Embryonic facial prominence (tissue), 1 donor: ENCODE results near the gene TANGO6.

Experiments
- DNase-seq: peaks from one replicate; pipeline ENCODE4 v3.0.0-alpha.2; 2016; ENCODE audit errors: extremely low spot score

The TANGO6 gene

DNA sequence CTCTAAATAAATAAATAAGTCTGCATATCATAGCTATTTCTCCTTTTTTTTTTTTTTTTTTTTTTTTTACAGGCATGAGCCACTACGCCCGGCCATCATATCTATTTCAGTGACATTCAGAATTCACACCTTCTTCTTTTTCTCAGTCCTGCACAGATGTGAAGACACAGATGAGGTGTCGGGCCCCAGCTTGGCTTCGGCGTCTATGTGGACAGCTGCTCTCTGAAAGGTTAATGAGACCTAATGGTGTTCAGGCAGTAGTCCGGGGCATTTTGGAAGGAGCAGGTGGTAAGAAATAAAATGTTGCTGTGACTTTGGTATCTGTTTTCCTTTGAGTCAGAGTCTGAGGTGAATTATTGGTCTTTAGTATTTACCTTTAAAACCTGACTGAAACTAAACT lies 23.6 kb downstream of the TANGO6 start:
- DNase-seq: no peak

DNA sequence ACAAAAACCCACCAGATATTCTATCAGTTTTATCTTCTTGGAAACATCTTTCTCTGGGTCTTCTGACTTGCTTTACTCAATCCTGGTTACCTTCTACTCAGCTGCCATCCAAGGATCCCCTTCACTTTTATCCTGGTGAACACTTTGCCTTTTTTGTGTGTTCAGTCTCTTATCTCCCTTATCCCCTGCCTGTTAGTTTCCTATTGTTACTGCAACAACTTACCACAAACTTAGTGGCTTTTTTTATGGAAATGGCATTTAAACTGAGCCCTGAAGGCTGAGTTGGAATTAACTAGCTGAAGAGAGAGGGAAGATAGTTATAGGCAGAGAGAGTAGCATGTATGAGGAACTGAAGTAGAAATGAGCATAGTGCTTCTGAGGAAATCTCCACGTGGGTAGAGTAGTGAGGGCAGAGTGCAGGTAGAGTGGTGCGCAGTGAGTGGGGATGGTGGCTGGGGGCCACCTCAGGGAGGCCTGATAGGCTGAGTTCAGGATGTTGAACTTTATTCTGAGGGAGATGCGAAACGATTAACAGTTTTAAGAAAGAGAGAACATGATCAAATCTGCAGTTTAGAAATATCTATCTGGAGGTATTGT lies 26.3 kb downstream of the TANGO6 start:
- no peak for DNase-seq

DNA sequence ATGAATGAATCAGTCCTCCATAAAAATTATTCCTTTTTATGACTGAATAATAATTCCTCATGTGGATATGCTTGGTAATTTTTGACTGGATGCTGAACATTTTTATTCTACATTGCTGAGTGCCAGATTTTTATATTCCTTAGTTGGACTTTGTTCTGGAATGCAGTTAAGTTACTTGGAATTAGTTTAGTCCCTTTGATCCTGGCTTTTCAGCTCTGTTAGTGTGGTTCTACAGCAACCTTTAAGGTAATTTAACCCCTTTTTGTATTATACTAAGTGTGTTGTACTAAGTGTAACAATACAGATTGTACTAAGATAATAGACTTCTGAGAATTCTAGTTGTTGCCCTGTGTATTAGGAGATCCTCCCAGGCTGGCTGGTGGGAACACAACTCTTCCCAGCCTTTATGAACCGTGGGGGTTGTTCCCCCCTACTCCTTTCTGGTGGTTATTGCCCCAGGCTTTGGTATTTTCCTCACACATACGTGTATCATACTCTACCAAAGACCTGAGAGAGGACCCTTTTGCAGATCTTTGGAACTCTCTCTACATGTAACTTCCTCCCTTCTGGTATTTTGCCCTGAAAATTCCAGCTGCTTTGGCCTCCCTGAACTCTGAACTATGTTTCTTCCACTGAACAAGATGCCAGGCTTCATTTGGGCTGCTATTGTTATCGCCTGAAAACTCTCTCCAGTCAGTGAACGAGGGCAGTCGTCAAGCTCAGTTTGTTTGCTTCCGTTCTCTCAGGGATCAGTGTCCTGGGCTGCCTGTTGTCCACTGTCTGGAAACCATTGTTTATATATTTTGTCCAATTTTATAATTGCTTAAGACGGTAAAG lies 30.5 kb downstream of the TANGO6 start:
- no peak for DNase-seq

DNA sequence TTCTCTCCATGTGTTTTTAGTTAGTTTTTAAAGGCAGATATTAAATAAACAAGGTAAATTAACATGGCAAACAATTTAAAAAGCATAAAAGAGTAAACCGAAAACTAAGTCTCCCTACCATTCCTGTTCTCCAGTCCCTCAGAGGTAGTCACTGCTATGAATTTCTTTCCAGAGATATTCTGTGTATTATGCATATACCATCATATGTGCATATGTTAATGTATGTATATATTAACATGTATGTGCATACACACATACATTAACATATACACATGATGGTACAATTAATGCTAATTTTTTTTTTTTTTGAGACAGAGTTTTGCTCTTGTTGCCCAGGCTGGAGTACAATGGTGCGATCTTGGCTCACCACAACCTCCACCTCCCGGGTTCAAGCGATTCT lies 32.5 kb downstream of the TANGO6 start:
- no peak for DNase-seq

DNA sequence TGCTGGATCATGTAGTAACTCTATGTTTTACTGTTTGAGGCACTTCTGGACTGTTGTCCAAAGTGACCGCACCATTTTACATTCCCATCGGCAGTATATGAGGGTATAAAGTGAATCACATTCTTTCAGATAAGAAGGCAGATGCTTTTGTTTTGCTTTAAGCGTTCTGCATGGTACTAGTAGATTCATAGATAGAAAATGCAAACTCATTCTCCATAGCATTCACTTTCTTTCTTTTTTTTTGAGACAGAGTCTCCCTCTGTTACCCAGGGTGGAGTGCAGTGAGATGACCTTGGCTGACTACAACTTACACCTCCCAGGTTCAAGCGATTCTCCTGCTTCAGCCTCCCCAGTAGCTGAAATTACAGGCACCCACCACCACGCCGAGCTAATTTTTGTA lies 40.4 kb downstream of the TANGO6 start:
- DNase-seq: no peak

DNA sequence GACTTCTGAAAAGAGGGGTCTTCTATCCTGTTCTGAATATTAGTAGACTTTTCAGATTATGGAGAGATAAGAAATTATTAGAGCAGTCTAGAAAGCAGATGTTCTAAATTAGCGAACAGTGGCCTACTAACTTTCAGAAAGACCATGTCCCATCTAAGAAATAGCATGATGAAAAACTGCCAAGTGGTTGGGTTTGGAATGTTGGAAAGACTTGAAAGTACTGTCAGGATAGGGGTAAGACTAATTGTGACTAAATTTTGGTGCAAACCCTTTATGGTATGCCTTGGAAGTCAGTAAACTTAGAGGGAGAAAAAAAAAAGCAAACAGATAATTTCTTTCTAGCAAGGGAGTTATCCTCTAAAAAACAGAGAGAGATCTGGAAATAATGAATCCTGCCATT lies 41.1 kb downstream of the TANGO6 start:
- DNase-seq: no peak

DNA sequence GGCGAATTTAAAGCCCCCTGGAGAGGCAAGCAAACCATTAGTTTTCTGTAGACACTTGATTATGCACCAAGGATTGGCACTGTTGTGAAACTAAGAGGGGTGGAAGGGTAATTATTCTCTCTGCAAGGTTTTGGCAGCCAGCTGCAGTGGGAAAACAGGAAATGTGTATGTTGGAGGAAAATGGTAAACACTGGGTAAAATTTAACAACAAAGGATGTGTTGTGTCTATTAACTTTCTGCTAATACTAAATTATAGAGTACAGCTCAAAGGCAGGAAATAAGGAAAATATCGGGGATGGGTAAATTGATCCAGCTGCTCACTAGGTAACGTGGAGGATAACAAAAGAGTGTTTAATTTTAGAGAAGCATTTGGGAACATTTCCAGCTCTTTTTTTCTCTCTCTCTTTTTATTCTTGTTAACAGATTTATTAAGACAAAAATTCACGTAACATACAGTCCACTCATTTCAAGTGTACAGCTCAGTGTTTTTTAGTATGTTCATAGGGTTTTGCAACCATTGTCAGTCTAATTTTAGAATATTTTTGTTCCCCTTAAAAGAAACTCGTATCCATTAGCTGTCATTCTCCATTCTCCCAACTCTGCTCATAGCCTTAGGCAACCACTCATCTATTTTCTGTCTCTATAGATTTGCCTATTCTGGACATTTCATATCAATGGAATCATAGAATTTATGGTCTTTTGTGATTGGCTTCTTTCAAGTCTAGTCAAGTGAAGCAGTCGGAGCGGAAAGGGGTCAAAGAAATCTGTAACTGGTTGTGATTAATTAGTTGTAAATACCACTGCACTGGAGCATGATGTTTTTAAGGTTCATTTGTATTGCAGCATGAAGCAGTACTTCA lies 41.8 kb downstream of the TANGO6 start:
- no peak for DNase-seq

DNA sequence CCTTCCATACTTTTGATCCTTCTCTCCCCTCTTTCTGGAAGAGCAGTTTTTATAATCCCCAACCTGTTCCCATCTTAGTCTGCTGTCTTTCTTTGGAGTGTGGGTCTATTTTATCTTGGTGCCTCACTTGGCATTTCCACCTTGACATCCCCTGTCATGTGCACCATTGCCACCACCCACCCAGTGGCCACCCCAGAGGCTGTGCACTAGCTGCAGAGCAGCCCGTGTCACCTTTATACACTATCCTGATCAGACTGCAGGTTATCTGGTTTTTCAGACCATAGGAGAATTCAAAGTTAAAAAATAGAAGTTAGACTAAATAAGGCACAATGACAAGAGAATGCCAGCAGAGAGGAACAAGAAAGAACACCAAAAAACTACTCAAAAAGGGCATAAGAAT lies 43.8 kb downstream of the TANGO6 start:
- DNase-seq: no peak

DNA sequence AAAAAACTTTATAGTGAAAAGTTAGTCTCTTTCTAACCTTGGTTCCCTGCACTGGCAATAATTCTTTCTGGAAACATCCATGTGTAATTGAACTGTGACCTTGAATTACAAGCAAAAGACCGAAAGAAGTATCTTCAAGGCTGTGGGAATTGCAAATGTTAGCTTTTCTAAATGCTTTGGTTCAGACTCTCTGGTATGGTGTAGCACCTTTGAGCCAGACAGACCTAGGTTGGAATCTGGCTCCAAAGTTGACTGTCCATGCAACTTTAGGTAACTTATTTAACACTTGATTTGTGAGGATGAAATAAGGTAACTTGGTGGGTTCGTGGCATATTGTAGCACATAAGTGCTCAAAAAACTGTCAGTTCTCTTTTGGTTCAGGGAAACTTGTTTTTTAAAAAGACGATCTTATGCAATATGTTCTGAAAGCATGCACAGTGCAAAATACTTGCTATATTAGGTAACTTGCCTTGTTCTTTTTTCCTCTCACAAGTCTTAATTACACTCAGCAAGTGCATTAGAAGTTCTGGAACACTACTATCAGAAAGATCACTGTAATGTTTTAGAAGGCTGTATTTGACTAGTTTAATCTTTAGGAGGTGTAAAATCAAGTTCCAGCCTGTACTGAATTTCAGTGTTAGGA lies 46.3 kb downstream of the TANGO6 start:
- no peak for DNase-seq

DNA sequence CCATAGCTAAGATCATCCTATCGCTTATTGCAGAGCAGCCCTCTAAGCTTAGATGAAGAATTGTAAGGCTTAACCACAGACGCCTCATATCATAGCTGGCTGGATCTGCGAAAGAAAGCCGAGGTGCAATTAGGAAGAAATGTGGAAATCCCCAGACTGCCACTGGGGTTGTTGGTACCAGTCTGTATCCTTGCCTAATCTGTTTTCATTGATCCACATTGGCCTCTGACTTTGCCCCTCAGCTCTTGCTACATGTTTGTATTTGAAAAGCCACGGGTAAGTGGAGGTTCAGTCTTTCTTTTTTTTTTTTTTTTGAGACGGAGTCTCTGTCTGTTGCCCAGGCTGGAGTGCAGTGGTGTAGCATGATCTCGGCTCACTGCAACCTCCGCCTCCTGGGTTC lies 48.9 kb downstream of the TANGO6 start:
- no peak for DNase-seq

DNA sequence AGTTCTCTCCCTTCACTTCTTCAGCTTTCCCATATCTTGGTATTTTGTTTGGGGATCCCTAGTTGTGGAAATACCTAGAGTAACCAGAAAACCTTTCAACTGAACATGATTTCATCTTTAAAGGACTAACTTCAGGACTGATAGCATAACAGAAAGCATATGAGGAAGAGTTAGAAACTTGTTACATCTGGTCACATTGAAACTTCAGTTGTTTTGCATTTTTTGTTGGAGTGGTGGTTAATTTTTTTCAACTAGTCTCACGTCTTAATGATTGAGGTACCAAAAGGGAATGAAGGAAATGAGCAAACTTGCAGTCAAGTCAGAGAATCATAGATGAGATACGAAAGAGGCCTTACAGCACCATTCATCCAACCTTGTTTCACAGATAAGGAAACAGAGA lies 49.6 kb downstream of the TANGO6 start:
- DNase-seq: no peak

DNA sequence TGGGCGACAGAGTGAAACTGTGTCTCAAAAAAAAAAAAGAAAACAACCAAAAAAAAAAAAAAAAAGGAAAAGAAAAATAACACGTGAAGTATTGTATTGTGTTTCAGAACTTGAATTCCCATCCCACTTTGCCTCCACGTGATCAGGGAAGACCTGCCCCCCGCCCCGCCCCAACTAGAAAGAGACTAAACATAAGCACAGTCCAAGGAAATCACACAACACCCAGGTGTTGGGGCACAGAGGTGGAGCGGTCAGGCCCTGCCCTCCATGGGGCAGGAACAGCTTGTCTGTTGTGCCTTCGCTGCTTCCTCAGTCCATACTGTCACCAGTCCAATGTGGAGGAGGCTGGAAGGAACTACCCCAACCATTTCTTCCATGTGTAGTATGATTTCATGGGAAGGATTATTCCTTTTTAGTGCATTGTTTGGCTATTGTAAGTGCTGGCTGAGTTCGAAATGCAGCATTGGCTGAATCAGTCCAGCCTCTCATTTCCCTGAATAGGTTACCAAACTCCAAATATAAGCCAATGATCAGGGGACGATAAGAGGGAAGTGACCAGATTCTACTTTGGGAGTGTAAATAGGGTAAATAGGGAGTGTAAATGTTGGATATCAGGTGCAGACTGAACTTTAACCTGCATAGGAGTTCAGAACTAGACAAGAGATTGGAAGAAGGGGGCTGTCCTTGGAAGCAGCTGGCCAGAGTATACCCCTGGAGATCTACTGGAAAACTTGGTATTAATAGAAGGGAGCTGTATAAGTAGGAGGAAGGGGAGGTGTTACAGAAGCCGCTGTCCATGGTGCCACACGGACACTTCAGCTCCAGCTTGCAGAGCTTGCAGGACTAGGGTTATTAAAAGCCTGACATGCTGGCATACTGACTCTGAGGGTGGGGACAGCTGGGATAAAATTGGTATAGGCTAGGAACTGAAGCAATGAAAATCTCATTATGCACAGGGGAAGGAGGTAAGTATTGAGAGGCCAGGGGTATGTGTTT lies 50.7 kb downstream of the TANGO6 start:
- DNase-seq: no peak

DNA sequence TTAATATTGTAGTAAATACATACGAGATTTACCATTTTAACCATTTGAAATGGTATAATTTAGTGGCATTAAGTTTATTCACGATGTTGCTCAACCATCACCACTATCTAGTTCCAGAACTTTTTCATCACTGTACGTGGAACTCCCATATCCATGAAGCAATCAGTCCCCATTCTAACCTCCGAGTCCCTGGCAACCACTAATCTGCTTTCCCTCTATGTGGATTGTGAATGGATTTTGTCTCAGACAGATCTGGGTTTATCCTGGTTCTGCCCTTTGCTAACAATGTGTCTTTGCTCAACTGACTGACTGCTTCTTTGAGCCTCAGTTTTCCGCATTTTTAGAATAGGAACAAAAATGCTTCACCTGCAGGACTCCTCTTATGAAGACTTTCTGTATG lies 51.4 kb downstream of the TANGO6 start:
- no peak for DNase-seq

DNA sequence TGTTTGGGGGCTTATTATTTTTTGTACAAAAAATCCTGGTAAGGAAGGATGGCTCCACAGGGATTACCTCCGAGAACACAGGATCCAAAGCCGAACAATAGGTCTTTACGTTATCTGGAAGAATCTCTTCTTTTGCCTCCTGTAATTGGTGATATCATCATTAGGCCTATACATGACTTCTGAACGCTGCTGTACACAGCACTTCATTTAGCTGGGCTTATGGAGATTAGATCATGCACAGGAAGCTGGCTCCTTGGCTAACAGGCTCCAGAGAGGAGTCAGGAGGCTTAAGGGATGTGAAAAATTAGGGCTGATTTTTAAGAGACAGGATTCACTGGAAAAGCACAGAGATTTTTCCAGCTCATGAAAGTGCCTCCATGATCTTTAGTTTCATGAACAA lies 54.7 kb downstream of the TANGO6 start:
- DNase-seq: no peak

DNA sequence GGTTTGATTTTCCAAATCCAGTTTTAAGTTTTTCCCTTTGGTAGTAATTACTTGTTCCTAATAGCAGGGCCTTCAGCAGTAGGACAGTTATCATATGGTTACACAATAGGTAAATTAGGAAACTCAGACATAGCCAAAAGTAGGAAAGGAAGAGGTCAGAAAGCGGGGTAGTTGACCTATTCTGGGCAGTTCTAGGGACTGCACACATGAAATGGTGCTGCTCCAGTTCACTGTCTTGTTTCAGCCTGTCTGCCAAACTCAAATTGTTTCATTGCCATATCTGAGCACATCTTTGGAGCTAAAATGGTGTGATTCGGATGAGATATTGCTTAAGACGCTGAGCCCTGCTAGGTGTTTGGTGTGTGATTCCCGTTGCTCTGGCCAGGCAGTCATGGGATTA lies 56.7 kb downstream of the TANGO6 start:
- no peak for DNase-seq

DNA sequence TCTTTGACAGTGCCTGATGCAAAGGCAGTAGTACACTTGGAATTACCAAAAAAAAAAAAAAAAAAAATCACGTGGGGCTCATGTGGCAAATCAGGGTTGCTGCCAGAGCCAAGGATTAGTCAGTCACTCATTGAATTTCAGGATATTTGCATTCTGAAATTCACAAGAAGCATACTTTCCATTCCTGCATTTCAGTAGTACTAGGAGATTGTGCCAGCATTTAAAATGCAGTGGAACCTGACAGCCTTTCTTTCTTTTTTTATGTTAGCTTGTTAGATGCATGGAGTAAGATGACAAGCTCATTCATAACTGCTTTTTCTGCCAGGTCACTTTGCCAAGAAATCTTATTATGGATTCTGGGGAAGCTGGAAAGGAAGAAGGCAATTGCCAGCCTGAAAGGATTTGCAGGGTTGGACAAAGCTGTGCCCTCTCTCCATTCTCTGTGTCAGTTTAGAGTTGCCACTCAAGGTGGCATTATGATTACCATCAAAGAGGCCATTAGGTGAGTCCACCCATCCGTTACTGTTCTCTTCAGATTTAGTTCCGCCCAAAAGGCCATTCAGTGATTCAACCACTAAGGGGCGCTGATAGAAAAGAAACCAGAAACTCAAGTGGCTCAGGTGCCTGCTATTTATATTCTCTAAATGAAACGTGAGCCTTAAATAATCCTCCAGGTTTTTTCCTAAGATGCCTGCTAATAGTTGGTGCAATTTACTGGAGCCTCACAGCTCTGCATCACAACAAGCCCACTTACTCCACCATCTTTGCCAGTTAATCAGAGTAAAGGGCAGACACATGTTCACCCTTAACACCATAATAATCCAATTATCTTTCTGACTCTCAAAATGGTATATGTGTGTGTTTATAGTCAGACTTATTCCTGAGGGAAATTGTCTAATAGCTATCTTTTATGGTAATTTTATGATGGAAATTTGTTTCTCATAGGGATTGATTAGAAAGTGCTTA lies 59.0 kb downstream of the TANGO6 start:
- DNase-seq: no peak

DNA sequence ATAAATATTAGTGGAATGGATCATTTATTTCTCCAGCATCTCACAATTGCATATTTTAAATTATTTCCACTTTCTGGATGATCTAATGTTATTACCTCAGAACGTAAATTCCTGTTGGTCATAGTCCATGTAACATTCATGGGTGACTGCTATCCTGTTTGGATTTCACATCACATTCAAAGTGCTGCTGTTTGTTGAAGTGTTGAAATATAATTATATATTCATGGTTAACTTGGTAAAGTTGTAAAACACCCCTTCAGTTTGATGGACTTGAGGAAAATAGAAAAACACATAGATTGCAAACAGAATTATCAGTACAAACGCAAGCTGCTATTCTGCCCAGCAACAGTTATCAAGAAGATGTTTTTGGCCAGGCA lies 59.6 kb downstream of the TANGO6 start:
- no peak for DNase-seq

DNA sequence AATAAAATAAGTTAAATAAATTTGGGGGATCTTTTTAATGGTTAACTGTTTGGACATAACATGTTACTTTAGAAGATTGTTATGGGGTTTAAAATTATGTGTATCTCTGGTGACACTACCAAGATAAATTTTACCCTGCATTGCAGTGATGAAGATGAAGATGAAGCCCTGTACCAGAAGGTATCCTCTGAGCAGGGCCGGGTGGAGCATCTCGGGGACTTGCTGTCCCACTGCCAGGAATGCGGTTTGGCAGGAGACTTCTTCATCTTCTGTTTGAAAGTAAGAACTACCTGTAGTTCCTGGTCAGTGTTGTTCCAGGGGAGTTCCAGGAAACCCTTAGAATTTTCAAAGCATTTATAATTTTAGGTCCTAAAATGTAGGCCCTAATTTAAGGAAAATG lies 64.0 kb downstream of the TANGO6 start:
- DNase-seq: no peak

DNA sequence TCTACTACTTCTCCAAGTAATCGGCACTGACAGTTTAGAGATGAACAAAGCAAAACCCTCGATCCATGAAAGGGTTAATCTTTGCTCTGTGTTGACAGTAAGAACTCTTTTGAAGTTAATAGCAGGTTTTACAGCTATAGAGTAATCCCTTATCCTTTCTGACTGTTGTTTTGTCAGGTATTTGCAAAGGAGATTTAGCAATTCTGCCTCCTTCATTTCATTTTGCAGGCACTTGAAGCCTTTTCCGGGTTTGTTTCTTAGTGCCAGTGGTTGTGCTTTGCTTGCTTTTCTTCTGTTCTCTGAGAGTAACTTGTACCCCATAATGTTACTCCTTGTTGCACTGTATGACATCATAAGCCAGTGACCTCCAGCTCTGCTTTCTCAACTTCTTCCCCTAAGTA lies 64.5 kb downstream of the TANGO6 start:
- no peak for DNase-seq
